ENCODE results near the gene SEPTIN6. TPM values are rescaled to one million over a fixed set of nuclear protein-coding genes. Genes with fewer than 3 reads are reported as not detected.
"Not testable (repeated sequence)": the region's sequence is repeated elsewhere in the genome, so short reads cannot be mapped to it uniquely, and the experiment has no call there.

Gene SEPTIN6
- total RNA-seq, 4 donors from 2014 or later: 18.8 to 35.8 (median 29.7) TPM

- H3K27ac ChIP-seq: peak overlapping the region; percentile 74 to 86 (median 80)
- H3K4me1 ChIP-seq: peaks cover 0 to 8% (median 3%) of the 10 kb centered on the region in 4 donors
- no peaks in the 10 kb centered on the region for H3K36me3 ChIP-seq
- DNase-seq (ENCODE audit: low spot score in 2 of 2): peak in 1 of 2 donors; percentile 27
- TF ChIP-seq POLR2A (IDR thresholded peaks at IDR 0.05) (no peak), EP300 (IDR thresholded peaks at IDR 0.05) (peak; percentile 37 to 57)
- no peaks in the 10 kb centered on the region for H3K9me3 ChIP-seq
- H3K4me3 ChIP-seq: no peak overlapping the region
- WGBS, 2 donors: 40 to 47% methylated on average over 15 of the region's 15 CpGs
- H3K27me3 ChIP-seq: no peaks in the 10 kb centered on the region
Measured at GRCh38 chrX:119685225-119686066, 7.5 kb downstream of the SEPTIN6 start.

GRCh38 chrX:119684916-119685224 lies 8.1 kb downstream of the SEPTIN6 start:
- WGBS, 2 donors: 15 to 36% methylated on average over 1 of the region's 1 CpG
- Histone ChIP-seq H3K4me1 (peaks cover 0 to 8% (median 3%) of the 10 kb centered on the region in 4 donors), H3K36me3 (no peaks in the 10 kb centered on the region), H3K27me3 (no peaks in the 10 kb centered on the region), H3K4me3 (no peak overlapping the region), H3K27ac (peak overlapping the region in 3 of 4 donors; percentile 77 to 86 (median 83)), H3K9me3 (no peaks in the 10 kb centered on the region)
- TF ChIP-seq POLR2A (IDR thresholded peaks at IDR 0.05) (no peak), CTCF (IDR thresholded peaks at IDR 0.05) (no peak), EP300 (IDR thresholded peaks at IDR 0.05) (no peak)
- no peak for DNase-seq (ENCODE audit: low spot score in 2 of 2)

- 81 to 89% methylated on average over 8 of the region's 8 CpGs for WGBS, 2 donors
- not testable (repeated sequence) for H3K36me3 ChIP-seq; H3K9me3 ChIP-seq; H3K4me1 ChIP-seq; H3K4me3 ChIP-seq; DNase-seq (ENCODE audit: low spot score in 2 of 2); H3K27me3 ChIP-seq
- H3K27ac ChIP-seq: peak overlapping the region in 2 of 4 donors; percentile 77 to 83
Measured at GRCh38 chrX:119684312-119684711, 8.7 kb downstream of the SEPTIN6 start.

DNA sequence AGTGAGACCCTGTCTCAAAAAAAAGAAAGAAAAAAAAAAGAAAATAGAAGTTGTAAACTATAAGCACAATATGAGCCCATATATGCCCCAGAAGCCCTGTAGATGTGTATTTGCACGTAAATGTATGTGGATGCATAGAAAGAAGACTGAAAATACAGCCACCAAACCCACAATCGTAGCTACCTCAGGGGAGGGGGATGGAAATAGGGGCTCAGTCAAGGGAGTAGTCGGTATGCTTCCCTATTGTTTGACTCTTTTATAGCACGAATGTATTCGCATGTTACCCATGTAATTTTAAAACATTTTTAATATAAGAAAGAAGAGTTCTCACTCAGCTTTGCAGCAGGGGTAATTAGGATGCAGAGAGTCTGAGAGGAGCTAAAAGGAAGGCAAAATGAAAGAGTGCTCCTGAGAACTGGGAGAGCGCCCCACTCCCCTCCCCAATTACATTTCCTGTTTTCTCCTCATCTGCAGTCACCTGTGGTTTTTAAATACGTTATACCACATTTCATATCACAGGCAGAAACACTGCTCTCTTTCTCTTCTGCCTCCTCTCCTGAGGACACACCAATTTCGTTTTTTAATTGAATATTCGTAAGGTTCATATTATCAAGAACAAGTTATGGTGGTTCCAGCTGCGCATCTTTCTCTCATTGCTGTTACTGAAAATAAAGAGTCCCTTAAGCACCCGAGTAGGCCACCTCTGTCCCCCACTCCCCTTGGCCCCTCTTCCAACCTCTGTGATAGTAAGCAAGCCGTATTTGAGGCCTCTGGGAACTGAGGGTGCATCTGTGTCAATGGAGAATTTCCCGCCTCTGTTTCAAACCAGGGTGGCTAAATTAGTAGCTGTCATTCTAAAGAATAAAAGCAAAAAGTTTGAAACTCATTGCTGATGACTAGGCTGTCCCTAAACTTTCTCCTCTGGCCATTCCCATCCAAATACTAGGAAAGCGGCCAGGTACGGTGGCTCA lies 10.7 kb downstream of the SEPTIN6 start:
- no peaks in the 10 kb centered on the region for H3K27me3 ChIP-seq
- peaks cover 0 to 8% (median 1%) of the 10 kb centered on the region in 4 donors for H3K4me1 ChIP-seq
- 67 to 68% methylated on average over 13 to 15 of the region's 15 CpGs for WGBS, 2 donors
- no peak for TF ChIP-seq CTCF (IDR thresholded peaks at IDR 0.05)
- no peak for TF ChIP-seq EP300 (IDR thresholded peaks at IDR 0.05)
- TF ChIP-seq POLR2A (IDR thresholded peaks at IDR 0.05): no peak
- H3K36me3 ChIP-seq: no peaks in the 10 kb centered on the region
- no peaks in the 10 kb centered on the region for H3K9me3 ChIP-seq
- H3K27ac ChIP-seq: peak overlapping the region in 1 of 4 donors; percentile 59
- DNase-seq (ENCODE audit: low spot score in 2 of 2): no peak
- no peak overlapping the region for H3K4me3 ChIP-seq

DNA sequence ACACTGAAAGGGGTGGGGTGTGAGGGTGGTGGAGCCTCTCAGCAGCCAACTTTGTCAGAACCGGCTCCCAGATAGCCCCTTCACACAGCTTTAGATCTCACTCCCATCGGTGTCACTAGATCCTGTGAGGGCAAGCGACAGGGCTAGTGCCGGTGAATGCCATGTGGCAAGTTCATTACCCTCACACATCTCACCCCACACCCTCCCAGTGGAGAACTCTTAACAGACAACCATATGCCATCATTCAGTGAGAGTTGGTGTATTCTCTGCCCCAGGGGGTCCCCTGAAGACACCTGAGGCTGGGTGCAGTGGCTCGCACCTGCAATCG lies 15.3 kb downstream of the SEPTIN6 start:
- WGBS, 2 donors: 80 to 84% methylated on average over 1 to 6 of the region's 6 CpGs
- TF ChIP-seq CTCF (IDR thresholded peaks at IDR 0.05): no peak
- no peak for TF ChIP-seq EP300 (IDR thresholded peaks at IDR 0.05)
- no peak for TF ChIP-seq POLR2A (IDR thresholded peaks at IDR 0.05)
- H3K9me3 ChIP-seq: no peaks in the 10 kb centered on the region
- H3K27me3 ChIP-seq: no peaks in the 10 kb centered on the region
- H3K4me3 ChIP-seq: no peak overlapping the region
- DNase-seq (ENCODE audit: low spot score in 2 of 2): no peak
- peaks cover 0 to 7% (median 2%) of the 10 kb centered on the region in 4 donors for H3K4me1 ChIP-seq
- no peak overlapping the region for H3K27ac ChIP-seq
- H3K36me3 ChIP-seq: no peaks in the 10 kb centered on the region

Measured in tibial nerve (tissue), 4 donors.